ENCODE measurements around the gene CSDE1. TPM values are rescaled to one million over a fixed set of nuclear protein-coding genes. Genes with fewer than 3 reads are reported as not detected.

The CSDE1 gene
- total RNA-seq, 1 donor from 2014 or later: 278 TPM

DNA sequence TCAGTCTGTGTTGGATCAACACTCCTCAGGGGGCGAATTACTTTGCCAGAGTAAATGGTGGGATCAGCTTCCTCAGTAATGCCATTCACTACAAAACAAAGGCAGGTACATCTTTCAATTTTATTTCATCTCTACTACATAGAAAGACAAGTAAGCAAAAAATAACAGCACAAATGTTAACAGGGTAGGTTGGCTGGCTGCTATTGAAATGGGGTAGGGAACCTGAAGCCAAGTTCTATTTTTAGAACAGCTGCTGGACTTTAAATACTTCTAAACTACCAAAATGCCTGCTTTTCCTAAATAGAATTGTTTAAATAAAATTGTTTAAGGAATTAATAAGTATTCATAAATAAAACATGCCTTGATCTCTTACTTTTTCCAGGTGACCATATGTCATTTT, 33.9 kb downstream of the CSDE1 start:
- Histone ChIP-seq H3K27ac (no peak overlapping the region), H3K27me3 (no peaks in the 10 kb centered on the region), H3K4me3 (no peak overlapping the region), H3K9me3 (no peaks in the 10 kb centered on the region), H3K4me1 (no peaks in the 10 kb centered on the region), H3K36me3 (peaks cover 0 to 96% of the 10 kb centered on the region in 2 donors)
- TF ChIP-seq POLR2A (IDR thresholded peaks at IDR 0.05) (no peak), POLR2AphosphoS5 (IDR thresholded peaks at IDR 0.05; ENCODE audit: insufficient read depth in 1 of 2, low read depth in 1 of 2) (no peak)
- TF ChIP-seq, protein P1, sequence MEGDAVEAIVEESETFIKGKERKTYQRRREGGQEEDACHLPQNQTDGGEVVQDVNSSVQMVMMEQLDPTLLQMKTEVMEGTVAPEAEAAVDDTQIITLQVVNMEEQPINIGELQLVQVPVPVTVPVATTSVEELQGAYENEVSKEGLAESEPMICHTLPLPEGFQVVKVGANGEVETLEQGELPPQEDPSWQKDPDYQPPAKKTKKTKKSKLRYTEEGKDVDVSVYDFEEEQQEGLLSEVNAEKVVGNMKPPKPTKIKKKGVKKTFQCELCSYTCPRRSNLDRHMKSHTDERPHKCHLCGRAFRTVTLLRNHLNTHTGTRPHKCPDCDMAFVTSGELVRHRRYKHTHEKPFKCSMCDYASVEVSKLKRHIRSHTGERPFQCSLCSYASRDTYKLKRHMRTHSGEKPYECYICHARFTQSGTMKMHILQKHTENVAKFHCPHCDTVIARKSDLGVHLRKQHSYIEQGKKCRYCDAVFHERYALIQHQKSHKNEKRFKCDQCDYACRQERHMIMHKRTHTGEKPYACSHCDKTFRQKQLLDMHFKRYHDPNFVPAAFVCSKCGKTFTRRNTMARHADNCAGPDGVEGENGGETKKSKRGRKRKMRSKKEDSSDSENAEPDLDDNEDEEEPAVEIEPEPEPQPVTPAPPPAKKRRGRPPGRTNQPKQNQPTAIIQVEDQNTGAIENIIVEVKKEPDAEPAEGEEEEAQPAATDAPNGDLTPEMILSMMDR (IDR thresholded peaks at IDR 0.05): no peak
- intact Hi-C loops (cut with DNase I): no loop called here
- DNase-seq (ENCODE audit: extremely low spot score in 2 of 2): no peak

GRCh38 chr1:114723457-114723856, 34.3 kb downstream of the CSDE1 start:
- H3K36me3 ChIP-seq: peaks cover 0 to 97% of the 10 kb centered on the region in 2 donors
- TF ChIP-seq, protein P1 (IDR thresholded peaks at IDR 0.05): no peak
- TF ChIP-seq POLR2AphosphoS5 (IDR thresholded peaks at IDR 0.05; ENCODE audit: insufficient read depth in 1 of 2, low read depth in 1 of 2): no peak
- no peak for TF ChIP-seq POLR2A (IDR thresholded peaks at IDR 0.05)

GRCh38 chr1:114720492-114720891, 37.3 kb downstream of the CSDE1 start:
- H3K27ac ChIP-seq: no peak overlapping the region
- TF ChIP-seq, protein P1 (IDR thresholded peaks at IDR 0.05): no peak
- TF ChIP-seq POLR2AphosphoS5 (IDR thresholded peaks at IDR 0.05; ENCODE audit: insufficient read depth in 1 of 2, low read depth in 1 of 2) (no peak), POLR2A (IDR thresholded peaks at IDR 0.05) (no peak)
- peaks cover 12% of the 10 kb centered on the region for H3K4me1 ChIP-seq
- H3K36me3 ChIP-seq: peaks cover 0 to 77% of the 10 kb centered on the region in 2 donors
- no peak for DNase-seq (ENCODE audit: extremely low spot score in 2 of 2)
- H3K4me3 ChIP-seq: no peak overlapping the region
- no peaks in the 10 kb centered on the region for H3K9me3 ChIP-seq
- no peaks in the 10 kb centered on the region for H3K27me3 ChIP-seq
- intact Hi-C loops (cut with DNase I): no loop called here

More at GRCh38 chr1:114723457-114723856, 34.3 kb downstream of the CSDE1 start:
- no peak overlapping the region for H3K27ac ChIP-seq
- no peak overlapping the region for H3K4me3 ChIP-seq
- H3K27me3 ChIP-seq: no peaks in the 10 kb centered on the region
- H3K9me3 ChIP-seq: no peaks in the 10 kb centered on the region
- no peaks in the 10 kb centered on the region for H3K4me1 ChIP-seq
- no peak for DNase-seq (ENCODE audit: extremely low spot score in 2 of 2)
- intact Hi-C loops (cut with DNase I): no loop called here

GRCh38 chr1:114719424-114719787, 38.4 kb downstream of the CSDE1 start:
- Histone ChIP-seq H3K36me3 (peaks cover 0 to 66% of the 10 kb centered on the region in 2 donors), H3K27me3 (no peaks in the 10 kb centered on the region), H3K4me3 (no peak overlapping the region), H3K27ac (no peak overlapping the region), H3K9me3 (no peaks in the 10 kb centered on the region), H3K4me1 (peaks cover 22% of the 10 kb centered on the region)
- intact Hi-C loops (cut with DNase I): loop anchor here (5.0 kb wide), 1 partner anchor 137 kb away; the partner anchor contains the start of gene BCAS2
- no peak for TF ChIP-seq POLR2AphosphoS5 (IDR thresholded peaks at IDR 0.05; ENCODE audit: insufficient read depth in 1 of 2, low read depth in 1 of 2)
- TF ChIP-seq POLR2A (IDR thresholded peaks at IDR 0.05): no peak
- TF ChIP-seq, protein P1 (IDR thresholded peaks at IDR 0.05): no peak
- no peak for DNase-seq (ENCODE audit: extremely low spot score in 2 of 2)

- Histone ChIP-seq H3K4me3 (no peak overlapping the region), H3K27me3 (no peaks in the 10 kb centered on the region), H3K36me3 (peaks cover 0 to 63% of the 10 kb centered on the region in 2 donors), H3K27ac (no peak overlapping the region), H3K9me3 (no peaks in the 10 kb centered on the region), H3K4me1 (peaks cover 28% of the 10 kb centered on the region)
- TF ChIP-seq, protein P1 (IDR thresholded peaks at IDR 0.05): no peak
- TF ChIP-seq POLR2A (IDR thresholded peaks at IDR 0.05): no peak
- no peak for TF ChIP-seq POLR2AphosphoS5 (IDR thresholded peaks at IDR 0.05; ENCODE audit: insufficient read depth in 1 of 2, low read depth in 1 of 2)
- intact Hi-C loops (cut with DNase I): loop anchor here (5.0 kb wide), 1 partner anchor 137 kb away; the partner anchor contains the start of gene BCAS2
- no peak for DNase-seq (ENCODE audit: extremely low spot score in 2 of 2)
Observed at GRCh38 chr1:114718661-114719423, 38.9 kb downstream of the CSDE1 start.
